Measurements from ENCODE around the gene SAMD3.

GRCh38 chr6:130218134-130218533 lies 4.6 kb downstream of the SAMD3 start:
- no peak for TF ChIP-seq POLR2A (IDR thresholded peaks at IDR 0.05; ENCODE audit: low read length)
- TF ChIP-seq GATA1 (IDR thresholded peaks at IDR 0.05; ENCODE audit: low read depth, low read length) = no peak
